ENCODE measurements around the gene LDB3.

LDB3 gene

GRCh38 chr10:86755740-86756510 is 87.6 kb downstream of the LDB3 start:
- DNase-seq (ENCODE audit: low read depth) = peak; percentile 47
- TF ChIP-seq CTCF (conservative IDR thresholded peaks at IDR 0.05; ENCODE audit: low read depth, low read length) = no peak
- peak overlapping the region; percentile 78 for H3K4me3 ChIP-seq (ENCODE audit: low read length)

DNA sequence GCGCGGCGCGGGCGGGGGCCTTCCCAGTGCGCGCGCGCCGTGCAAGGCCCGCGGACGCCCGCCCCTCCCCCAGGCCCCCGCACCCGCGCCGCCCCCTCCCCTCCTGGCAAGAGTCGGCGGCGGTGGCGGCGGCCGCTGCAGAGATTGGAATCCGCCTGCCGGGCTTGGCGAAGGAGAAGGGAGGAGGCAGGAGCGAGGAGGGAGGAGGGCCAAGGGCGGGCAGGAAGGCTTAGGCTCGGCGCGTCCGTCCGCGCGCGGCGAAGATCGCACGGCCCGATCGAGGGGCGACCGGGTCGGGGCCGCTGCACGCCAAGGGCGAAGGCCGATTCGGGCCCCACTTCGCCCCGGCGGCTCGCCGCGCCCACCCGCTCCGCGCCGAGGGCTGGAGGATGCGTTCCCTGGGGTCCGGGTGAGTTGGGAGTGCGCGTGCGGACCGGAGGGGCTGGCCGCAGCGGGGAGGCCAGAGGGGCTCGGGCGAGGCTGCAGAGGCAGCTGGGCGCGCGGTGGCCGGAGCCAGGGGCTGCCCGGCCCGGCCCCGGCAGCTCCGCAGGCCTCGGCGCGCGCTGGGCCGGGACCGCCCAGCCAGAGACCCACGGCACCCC is 88.3 kb downstream of the LDB3 start, which contains the start of gene BMPR1A:
Gene BMPR1A, plus strand, starts transcription at position 109 of the 602 bp plus-strand sequence. CDS start 119,400 bp downstream, outside the sequence.
- TF ChIP-seq CTCF (conservative IDR thresholded peaks at IDR 0.05; ENCODE audit: low read depth, low read length) = no peak
- peak; percentile 55 for DNase-seq (ENCODE audit: low read depth)
- peak within 1 kb of the TSS; percentile 78 for H3K4me3 ChIP-seq (ENCODE audit: low read length)

DNA sequence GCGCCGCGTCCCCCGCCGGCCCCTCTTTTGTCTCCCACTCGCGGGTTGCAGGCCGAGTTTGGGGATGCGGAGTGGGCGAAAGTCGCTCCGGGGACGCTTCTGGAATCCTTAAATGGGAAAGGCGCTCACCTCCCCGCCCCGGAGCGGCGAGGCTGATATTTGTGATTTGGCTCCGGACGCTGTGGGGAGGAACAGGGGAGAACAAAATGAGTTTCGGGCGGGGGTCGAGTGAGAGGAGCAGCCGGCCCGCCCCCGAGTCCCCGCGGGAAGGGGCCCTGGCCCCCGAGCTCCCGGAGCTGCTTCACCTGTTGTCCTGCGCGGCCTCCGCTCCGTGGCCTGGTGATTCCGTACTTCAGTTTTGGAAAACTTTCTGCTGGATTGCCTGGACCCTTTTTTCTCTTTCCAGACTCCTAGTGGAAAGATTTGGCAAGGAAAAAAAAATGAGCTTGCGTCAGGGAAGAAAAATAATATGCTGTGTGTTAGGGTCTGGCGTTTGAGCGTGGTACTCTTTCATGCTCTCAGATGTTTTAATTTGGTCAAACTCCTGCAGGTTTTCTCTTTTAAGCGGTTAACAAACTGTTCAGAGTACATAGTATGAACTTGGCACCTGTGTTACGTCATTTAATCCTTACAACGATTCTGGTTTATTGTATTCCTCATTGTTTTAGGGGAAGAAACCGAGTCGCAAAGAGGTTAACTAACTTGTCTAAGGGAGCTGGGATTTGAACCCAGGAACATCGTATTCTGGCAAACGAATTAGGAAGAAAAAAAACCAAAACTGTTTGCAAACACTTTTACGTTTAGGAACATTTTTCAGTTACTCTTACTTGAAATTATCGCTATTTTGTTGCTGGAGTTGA is 89.0 kb downstream of the LDB3 start:
- peak overlapping the region; percentile 78 for H3K4me3 ChIP-seq (ENCODE audit: low read length)
- peak; percentile 32 for TF ChIP-seq CTCF (conservative IDR thresholded peaks at IDR 0.05; ENCODE audit: low read depth, low read length)
- no peak for DNase-seq (ENCODE audit: low read depth)

DNA sequence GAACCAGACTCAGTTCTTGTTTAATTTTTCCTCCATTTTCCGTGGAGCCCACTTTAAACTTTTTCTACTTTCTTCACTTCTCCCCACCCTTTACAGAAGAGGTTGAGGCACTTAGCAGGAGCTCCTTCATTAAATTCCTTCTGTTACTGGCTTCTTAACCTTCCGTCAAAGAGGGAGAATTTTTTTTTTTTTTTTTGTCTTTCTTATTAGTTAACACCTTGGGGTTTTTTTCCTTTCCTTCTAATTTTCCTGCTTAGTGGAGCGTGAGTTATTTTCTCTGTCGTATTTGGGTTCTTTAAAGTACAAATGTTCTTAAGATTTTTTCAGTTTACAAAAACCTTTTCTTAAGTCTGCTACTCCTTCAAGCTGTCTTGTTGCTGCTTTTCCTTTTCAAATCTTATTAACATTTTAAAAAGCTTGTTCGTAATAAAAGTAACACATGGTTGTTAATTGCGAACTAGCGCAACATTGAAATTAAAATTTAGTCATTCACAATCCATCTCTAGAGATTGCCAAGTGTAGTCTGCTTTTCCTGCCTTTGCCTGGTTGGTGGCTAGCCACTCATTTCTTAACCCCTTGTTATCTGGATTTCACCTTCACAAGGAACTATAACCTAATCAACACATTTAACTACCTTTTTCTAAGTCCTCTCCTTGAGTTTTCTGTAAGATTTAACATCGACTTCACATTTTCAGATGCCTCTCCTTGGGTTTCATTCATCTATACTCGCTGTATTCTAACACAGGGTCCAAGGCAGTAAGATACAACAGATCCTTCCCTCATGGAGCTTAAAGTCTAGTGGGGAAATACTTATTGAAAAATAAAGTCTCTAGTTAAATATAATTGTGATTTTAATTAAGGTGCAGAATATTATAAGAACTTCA is 90.1 kb downstream of the LDB3 start:
- no peak for TF ChIP-seq CTCF (conservative IDR thresholded peaks at IDR 0.05; ENCODE audit: low read depth, low read length)
- peak overlapping the region; percentile 78 for H3K4me3 ChIP-seq (ENCODE audit: low read length)
- DNase-seq (ENCODE audit: low read depth) = no peak

GRCh38 chr10:86759073-86759672 is 90.9 kb downstream of the LDB3 start:
- H3K4me3 ChIP-seq (ENCODE audit: low read length) = no peak overlapping the region
- DNase-seq (ENCODE audit: low read depth) = no peak
- TF ChIP-seq CTCF (conservative IDR thresholded peaks at IDR 0.05; ENCODE audit: low read depth, low read length) = no peak

DNA sequence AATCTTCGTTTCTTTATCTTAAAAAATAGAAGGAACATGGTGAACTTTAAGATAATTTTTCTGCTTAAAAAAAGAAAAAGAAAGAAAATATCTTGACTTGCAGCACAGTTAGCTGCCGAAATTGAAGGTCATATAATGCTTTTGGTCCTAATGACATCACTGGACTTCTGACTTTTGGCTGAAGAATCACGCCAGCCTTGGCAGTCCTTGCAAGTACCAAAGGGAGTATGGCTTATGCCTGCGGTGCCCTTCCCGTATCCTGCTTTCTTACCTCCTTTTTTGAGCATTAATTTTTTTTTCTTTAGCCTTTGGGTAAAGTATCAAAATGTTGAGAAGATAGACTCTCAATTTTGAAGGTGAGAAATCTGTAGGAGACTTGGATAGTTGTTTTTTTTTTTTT is 95.1 kb downstream of the LDB3 start:
- TF ChIP-seq CTCF (conservative IDR thresholded peaks at IDR 0.05; ENCODE audit: low read depth, low read length) = no peak
- no peak for DNase-seq (ENCODE audit: low read depth)
- H3K4me3 ChIP-seq (ENCODE audit: low read length) = no peak overlapping the region
